NOMO-1 (cell line): Measurements from ENCODE around the gene SPRR3.
A peak's percentile ranks its signal among the peaks of the same experiment; 100 is the strongest.
"Not testable (repeated sequence)": the region's sequence is repeated elsewhere in the genome, so short reads cannot be mapped to it uniquely, and the experiment has no call there.

Experiments
- DNase-seq, 2 experiments: peaks; one replicate each; lab custom pipeline; 2025; ENCODE audit not compliant: unreplicated experiment in 2 of 2; lab: John Stamatoyannopoulos, UW

SPRR3 gene

GRCh38 chr1:152983234-152983633, 18.3 kb upstream of the SPRR3 start:
- DNase-seq: no peak

- DNase-seq: no peak
These were observed 17.8 kb upstream of the SPRR3 start, which contains the start of gene SPRR1A for GRCh38 chr1:152983743-152984142. Gene SPRR1A, plus strand, starts transcription at chr1:152984081. Its CDS starts 1,150 bp downstream, at chr1:152985231.

DNA sequence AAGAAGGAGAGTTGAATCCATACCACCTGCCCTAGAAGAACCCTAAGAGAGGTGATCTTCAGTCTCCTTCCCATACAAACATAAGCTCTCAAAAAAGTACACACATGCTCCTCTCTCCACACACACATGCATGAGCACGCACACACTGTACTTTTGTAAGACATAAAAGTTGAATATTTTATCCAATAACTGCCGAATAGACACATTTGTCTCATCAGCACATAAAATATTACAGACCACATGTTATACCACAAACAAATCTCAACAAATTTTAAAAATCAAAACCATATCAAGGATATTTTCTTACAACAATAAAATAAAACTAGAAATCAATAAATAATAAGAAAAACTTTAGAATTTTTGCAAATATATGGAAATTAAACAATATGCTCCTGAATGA, 15.0 kb upstream of the SPRR3 start:
- no peak for DNase-seq

DNA sequence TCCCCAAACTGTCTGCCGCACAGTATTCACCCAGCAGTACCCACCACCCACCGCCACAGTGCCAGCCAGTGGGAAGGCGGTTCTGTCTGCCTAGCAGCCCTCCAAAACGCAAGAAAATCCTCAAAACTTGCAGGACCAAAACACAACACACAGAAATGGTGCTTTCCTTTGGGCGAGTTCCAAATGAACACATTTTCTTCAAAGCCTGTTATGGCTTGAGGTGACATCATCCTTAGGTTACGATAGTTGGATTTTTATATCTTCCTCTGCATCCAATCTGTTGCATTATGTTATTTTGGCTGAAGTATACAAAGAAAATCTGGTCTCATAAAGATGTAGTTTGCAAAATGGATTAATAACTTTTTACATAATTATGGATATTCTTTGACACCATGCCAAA, 8.4 kb upstream of the SPRR3 start:
- no peak for DNase-seq

DNA sequence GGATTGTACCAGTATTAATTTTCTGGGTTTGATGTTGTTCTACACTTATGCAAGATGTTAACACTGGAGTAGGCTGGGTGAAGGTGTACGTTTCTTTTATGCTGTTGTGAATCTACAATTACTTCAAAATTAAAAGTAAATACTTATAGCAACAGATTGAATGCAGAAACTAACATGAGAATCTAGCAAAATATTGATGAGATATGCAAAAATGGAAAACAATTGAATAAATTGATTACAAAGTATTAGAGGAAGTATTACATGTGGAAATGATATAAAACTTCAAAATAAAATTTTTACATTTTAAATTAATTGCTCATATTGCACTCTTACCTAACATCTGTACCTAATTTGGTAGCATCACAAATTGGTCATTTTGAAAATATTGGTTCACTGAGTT, 5.7 kb upstream of the SPRR3 start:
- no peak for DNase-seq

- DNase-seq: no peak
These were observed 4.7 kb upstream of the SPRR3 start for GRCh38 chr1:152996633-152997400.

GRCh38 chr1:152997901-152998300, 3.6 kb upstream of the SPRR3 start:
- no peak for DNase-seq

DNA sequence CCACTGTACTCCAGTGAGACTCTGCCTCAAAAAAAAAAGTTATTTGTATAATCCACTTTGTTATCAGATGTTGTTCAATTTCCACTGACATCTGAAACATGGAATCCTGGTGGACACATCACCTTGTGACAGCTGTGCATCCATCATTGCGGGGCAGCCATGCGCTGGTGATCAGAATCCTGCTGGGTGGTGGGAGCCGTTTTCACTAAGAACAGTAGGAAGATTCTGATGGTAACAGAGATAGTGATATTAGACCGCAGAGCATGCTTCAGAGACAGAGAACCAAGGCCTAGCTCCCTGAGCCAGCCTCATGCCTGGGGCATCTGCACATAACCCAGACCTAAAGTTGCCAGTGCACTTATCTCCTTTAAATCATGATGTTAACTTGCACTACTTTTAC, 3.1 kb upstream of the SPRR3 start:
- DNase-seq: no peak

- DNase-seq: no peak
These were observed 1.7 kb upstream of the SPRR3 start for GRCh38 chr1:152999818-153000217.

DNA sequence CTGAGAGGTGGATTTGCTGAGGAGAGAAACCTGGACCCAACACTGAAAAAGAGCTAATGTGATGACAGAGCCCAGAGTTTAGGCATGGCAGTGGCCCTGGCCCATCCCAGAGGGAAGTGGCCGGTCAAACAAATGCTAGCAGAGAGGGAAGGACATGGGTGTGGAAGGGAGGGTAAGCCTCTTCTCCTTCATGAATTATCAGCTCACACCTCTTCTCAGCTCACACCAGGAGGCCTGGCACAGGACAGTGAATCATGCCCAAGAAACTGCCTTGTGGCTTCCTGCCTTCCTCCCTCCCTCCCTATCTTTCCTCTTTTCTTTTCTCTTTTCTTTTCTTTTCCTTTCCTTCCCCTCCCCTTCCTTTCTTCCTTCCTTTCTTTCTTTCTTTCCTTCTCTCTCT, 1.3 kb upstream of the SPRR3 start:
- no peak for DNase-seq

GRCh38 chr1:153011235-153011758, 9.7 kb downstream of the SPRR3 start:
- DNase-seq: not testable (repeated sequence)

- not testable (repeated sequence) for DNase-seq
These were observed 20.3 kb downstream of the SPRR3 start for GRCh38 chr1:153021829-153022228.

- DNase-seq: peak in 1 of 2 experiments; percentile 79
These were observed 20.8 kb downstream of the SPRR3 start for GRCh38 chr1:153022340-153022739.

- no peak for DNase-seq
These were observed 21.6 kb downstream of the SPRR3 start for GRCh38 chr1:153023109-153023508.

GRCh38 chr1:153024413-153024812, 22.9 kb downstream of the SPRR3 start:
- DNase-seq: no peak

GRCh38 chr1:153025797-153026196, 24.2 kb downstream of the SPRR3 start:
- DNase-seq: no peak

DNA sequence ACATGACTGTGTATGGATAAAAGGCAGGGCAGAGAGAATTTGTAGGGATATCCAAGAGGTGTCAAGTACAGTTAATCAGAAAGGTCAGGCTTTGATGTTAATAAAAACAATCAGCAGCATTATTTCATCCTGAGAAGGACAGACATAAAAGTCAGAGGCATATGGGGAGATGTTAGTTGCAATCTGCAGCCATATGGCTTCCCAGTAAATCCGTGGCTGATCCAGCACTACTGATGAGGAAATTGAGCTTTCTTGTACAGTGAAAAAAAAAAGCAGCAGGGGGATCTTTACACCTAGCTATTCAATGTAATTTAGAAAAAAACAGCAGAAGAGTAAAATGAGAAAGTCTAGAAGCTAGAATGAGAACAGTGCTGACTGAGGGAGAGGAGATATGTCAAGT, 27.2 kb downstream of the SPRR3 start:
- no peak for DNase-seq

DNA sequence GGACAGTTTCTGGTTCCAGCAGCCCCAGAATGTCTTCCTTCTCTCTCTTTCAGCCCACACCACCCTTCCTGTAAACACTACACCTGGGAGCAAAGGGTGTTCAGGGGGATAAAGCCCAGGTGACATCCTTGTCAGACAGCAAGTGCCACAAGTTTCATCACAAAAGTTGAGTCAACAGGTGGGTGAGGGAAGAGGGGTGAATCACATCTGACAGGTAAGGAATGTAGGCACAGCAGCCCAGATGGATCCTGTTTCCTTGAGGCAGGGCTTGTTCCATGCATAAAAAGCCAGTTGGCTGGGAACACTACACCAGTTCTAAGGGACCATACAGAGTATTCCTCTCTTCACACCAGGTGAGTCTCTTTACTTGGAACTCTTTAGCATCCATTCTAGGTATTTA, 29.3 kb downstream of the SPRR3 start, which contains the start of gene SPRR1B:
Gene SPRR1B, plus strand, starts transcription at position 309 of the 400 bp plus-strand sequence. CDS start 1,143 bp downstream, outside the sequence.
- DNase-seq: no peak

- peak; percentile 27 to 86 for DNase-seq
These were observed 30.5 kb downstream of the SPRR3 start for GRCh38 chr1:153032073-153032472.

DNA sequence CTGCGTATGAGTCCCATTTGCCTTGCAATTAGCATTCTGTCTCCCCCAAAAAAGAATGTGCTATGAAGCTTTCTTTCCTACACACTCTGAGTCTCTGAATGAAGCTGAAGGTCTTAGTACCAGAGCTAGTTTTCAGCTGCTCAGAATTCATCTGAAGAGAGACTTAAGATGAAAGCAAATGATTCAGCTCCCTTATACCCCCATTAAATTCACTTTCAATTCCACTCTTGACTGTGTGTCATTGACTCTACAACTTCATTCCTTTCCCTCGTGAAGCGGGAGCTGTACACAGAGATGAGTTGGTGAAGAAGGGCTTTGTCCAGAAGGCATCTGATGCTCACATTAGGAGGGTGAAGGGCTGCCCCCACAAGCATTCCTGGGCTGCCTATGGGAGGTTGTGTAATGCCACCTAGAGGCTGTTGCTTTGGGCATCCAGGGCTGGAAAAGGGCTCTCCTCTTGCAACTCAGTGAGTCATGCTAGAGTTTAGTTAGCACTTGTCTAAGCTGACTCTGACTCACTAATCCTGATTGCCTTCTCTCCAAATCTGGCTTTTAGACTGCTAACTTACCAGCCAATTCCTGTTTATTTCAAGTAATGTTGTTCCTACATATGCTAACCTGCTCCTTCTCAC, 31.2 kb downstream of the SPRR3 start:
- DNase-seq: peak; percentile 14 to 47

DNA sequence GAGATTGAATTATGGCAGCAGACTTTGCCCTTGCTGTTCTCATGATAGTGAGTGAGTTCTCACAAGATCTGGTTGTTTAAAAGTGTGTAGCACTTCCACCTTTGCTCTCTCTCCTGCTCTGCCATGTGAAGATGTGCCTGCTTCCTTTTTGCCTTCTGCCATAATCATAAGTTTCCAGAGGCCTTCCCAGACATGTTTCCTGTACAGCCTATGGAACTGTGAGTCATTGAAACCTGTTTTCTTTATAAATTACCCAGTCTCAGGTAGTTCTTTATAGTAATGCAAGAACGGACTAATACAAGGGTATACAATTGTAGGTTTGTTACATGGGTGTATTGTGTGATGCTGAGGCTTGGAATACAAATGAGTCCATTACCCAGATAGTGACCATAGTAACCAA, 33.7 kb downstream of the SPRR3 start:
- DNase-seq: no peak
